Tibial nerve (tissue), 4 donors: ENCODE data around the gene IRX1.

Experiments used
- CTCF ChIP-seq, 5 experiments: fragments of 200-600 bp in 3 of 5; fragments of 450-650 bp in 2 of 5; sonication (generic) in 3 of 5; IDR thresholded peaks; one replicate each; pipeline ENCODE4 v1.5.1; 2016 to 2019; ENCODE audit warnings: antibody characterized with exemption in 5 of 5, mild to moderate bottlenecking in 3 of 5, moderate library complexity in 2 of 5
- EP300 ChIP-seq, 2 donors: sonication (generic); formaldehyde crosslinking; IDR thresholded peaks; one replicate each; pipeline ENCODE4 v1.6.1; 2017; ENCODE audit warnings: antibody characterized with exemption in 2 of 2, mild to moderate bottlenecking in 1 of 2
- POLR2A ChIP-seq, 2 donors: fragments of 450-650 bp; IDR thresholded peaks; one replicate each; pipeline ENCODE4 v1.6.1; 2017; ENCODE audit warnings: antibody characterized with exemption in 2 of 2, mild to moderate bottlenecking in 2 of 2, moderate library complexity in 2 of 2

- no peak for TF ChIP-seq POLR2A (IDR thresholded peaks at IDR 0.05)
- peak in 2 of 5 experiments; percentile 7 to 9 for TF ChIP-seq CTCF (IDR thresholded peaks at IDR 0.05)
- TF ChIP-seq EP300 (IDR thresholded peaks at IDR 0.05): no peak
Measured at GRCh38 chr5:3590967-3591900, 4.4 kb upstream of the IRX1 start.
